SIG-M5 treated with dmso at 0.1 percent for 504 hours (cell line): Measurements from ENCODE around the gene CALML5.
"Not testable (repeated sequence)": the region's sequence is repeated elsewhere in the genome, so short reads cannot be mapped to it uniquely, and the experiment has no call there.

Source experiments
- DNase-seq: peaks from one replicate; lab custom pipeline; 2025; ENCODE audit not compliant: unreplicated experiment; lab: John Stamatoyannopoulos, UW

Gene CALML5

GRCh38 chr10:5485290-5485689, 14.1 kb downstream of the CALML5 start:
- DNase-seq: no peak

DNA sequence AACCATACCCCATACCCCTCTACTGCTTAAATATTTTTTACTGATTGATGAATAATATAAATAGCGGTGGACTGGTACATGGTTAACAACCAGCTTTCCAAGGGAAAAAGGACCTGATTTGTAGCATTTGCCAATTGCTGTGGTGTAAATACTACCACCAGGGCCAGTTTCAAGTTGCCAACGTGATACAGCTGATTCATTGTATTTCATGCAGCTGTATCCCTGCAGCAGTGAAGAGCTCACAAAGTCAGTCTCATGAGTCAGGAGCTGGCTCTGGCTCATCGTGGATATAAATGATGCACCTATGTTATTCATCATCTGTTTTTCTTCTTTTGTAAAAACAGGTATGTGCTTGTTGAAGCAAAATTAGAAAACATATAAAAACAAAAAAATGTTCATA, 15.2 kb downstream of the CALML5 start:
- DNase-seq: no peak

- no peak for DNase-seq
These were observed 17.4 kb downstream of the CALML5 start for GRCh38 chr10:5482016-5482415.

GRCh38 chr10:5481121-5481520, 18.2 kb downstream of the CALML5 start:
- DNase-seq: no peak

DNA sequence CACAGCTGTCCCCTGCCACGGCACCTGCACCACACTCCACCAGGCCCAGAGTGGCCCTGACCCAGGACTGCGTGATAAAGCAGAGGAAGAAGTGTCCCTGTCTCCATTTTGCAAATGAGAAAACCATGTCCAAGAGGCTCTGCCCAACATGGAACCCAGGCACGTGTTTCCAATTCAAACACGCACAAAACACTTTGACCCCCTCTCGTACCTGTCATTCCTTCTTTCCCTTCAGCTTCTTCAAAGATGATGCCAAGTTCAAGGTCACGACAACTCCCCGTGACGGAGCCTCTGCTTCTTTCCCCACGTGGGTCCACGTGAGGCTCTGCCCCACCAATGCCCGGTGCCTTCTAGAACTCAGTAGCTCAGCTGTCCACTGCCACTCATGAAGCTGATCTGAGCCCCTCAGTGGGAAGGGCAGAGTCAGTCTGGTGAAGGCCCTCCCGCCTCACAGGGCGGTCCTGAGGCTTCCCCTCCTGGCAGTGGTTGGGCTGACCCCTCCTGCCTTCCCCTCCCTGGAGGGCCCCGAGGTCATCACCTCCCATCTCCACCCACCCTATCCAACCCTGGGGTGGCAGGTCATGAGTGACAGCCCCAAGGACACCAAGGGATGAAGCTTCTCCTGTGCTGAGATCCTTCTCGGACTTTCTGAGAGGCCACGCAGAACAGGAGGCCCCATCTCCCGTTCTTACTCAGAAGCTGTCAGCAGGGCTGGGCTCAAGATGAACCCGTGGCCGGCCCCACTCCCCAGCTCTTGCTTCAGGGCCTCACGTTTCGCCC, 19.0 kb downstream of the CALML5 start:
- DNase-seq: no peak

GRCh38 chr10:5479481-5480161, 19.7 kb downstream of the CALML5 start:
- DNase-seq: no peak

- DNase-seq: no peak
These were observed 20.6 kb downstream of the CALML5 start for GRCh38 chr10:5478694-5479305.

GRCh38 chr10:5477948-5478693, 21.2 kb downstream of the CALML5 start:
- DNase-seq: no peak

- DNase-seq: no peak
These were observed 22.3 kb downstream of the CALML5 start for GRCh38 chr10:5476918-5477525.

- DNase-seq: not testable (repeated sequence)
These were observed 23.2 kb downstream of the CALML5 start for GRCh38 chr10:5475974-5476807.

- DNase-seq: not testable (repeated sequence)
These were observed 24.3 kb downstream of the CALML5 start for GRCh38 chr10:5475088-5475487.

DNA sequence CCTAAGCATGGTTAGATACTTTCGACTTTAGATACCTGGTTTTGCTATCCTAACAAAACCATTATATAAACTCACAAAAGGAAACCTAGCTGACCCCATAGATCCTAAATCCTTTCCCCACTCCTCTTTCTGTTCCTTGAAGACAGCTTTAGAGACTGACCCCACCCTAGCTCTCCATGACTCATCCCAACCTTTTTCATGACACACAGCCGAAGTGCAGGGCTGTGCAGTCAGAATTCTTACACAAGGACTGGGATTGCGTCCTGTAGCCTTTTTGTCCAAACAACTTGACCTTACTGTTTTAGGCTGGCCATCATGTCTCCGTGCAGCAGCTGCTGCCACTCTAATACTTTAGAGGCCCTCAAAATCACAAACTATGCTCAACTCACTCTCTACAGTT, 24.7 kb downstream of the CALML5 start:
- DNase-seq: not testable (repeated sequence)

- DNase-seq: no peak
These were observed 29.2 kb downstream of the CALML5 start for GRCh38 chr10:5470062-5470751.

DNA sequence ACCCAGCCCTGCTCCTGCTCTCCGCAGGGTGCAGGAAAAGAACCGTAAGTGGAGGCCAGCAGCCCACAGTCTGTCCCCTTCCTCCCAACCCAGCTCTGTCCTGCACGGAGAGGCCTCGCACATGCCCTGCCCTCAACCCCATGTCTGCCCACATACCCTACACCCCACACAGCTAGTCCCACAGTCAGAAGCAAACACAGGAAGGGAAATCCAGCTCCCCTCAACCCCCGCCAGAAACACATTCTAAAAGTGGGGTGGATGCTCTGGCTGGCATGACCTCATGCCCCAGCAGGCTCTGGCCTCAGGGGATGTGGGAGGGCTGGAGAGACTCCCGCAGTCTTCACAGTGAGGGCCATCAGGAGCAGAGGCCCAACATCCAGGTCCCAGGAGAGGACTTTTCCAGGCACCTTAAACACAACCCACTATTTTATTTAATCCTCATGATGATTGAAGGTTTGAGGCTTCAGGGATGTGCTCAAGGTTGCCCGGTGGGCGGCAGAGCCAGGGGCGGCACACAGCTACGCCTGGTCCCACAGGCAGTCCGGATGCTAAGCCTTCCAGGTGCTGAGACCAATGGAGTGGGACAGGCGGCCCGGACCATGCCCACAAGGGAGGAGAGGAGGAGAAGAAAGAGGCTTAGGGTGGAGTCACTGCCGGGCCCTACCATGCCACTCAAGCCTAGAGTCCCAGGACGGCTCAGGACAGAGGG, 29.9 kb downstream of the CALML5 start:
- DNase-seq: no peak

DNA sequence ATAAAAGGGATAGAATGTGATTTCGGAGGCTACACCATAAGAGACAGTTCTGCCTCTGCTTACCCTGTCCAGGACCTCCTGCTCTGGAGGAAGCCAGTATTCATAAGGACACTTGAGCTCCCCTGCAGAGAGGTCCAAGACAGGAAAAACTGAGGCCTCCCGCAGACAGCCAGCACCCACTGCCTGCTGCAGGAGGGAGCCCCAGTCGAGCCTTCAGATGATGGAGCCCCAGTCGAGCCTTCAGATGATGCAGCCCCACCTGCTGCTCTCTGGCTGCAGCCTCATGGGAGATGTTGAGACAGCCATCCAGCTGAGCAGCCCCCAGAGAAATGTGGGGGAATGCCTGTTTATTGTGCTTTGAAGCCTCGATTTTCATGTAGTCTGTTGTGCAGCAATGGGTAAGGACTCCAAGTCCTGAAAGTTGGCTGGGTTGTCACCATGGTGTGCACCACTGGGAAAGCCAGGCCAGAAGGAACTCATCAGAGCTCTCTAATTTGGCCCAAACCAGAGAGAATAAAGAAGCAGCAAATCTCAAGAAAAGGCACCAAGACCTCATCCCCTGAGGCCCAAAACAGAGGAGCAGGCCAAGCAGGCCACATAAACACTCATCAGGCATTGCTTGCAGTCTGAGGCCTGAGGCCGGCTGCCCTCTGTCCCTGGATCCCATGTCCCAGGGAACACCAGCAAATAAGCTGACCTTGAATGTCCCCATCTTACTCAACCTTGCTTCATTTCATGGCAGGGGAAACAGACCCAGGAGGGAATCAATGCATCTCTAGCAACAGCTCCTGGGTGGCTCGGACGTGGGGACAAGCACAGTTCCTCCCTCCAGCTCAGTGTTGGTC, 30.9 kb downstream of the CALML5 start:
- no peak for DNase-seq

- no peak for DNase-seq
These were observed 31.6 kb downstream of the CALML5 start for GRCh38 chr10:5467634-5468255.

DNA sequence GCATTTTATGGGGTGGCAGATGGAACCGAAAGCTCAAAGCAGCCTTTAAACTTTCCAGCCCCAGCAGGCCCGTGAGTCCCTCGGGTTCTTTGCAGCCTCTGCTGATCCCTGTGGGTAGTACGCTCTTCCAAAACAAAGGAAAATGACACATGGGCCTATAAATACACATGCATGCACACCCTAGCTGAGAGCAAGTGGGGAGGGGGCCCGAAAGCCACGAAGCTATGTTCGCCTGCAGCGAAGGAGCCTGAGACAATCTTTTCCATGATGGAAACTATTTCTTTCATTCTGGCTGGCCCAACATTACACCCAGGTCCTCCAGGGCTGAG, 32.2 kb downstream of the CALML5 start:
- DNase-seq: no peak
